ENCODE results near the gene STX11. TPM values are rescaled to one million over a fixed set of nuclear protein-coding genes. Genes with fewer than 3 reads are reported as not detected.
A peak's percentile ranks its signal among the peaks of the same experiment; 100 is the strongest.

STX11 gene
- total RNA-seq, 2 donors from 2014 or later = 23.3 to 24.6 TPM

DNA sequence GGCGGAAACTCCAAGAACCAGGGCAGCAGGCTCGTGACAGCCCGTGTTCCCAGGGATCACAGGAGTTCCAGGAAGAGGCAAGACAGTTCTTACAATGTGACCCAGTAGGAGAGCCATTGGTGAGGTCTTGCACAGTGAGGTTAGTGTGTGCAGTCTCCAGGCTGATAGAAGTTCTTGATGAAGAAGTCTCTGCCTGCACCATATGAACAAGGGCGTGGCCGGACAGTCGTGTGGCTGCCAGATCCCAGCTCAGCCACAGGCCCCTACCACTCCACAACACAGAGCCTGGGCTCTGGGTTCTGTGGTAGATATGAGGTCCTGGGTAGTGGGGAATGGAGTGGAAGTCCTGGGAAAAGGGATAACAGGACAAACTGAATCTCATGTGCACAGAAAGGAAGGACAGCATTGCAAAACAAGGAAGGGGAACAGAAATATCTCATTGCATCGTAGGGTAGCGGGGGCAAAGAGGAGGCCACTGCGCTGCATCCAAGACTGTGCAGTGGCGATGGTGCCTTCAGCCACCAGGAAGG lies 65.2 kb downstream of the STX11 start:
- no peak for DNase-seq (ENCODE audit: low spot score in 2 of 2)
- Mint-ChIP-seq H3K27ac (peak overlapping the region; percentile 99 to 100), H3K36me3 (peaks cover 6 to 9% of the 10 kb centered on the region in 2 donors), H3K9me3 (peaks cover 0 to 4% of the 10 kb centered on the region in 2 donors)
- ATAC-seq = no peak

DNA sequence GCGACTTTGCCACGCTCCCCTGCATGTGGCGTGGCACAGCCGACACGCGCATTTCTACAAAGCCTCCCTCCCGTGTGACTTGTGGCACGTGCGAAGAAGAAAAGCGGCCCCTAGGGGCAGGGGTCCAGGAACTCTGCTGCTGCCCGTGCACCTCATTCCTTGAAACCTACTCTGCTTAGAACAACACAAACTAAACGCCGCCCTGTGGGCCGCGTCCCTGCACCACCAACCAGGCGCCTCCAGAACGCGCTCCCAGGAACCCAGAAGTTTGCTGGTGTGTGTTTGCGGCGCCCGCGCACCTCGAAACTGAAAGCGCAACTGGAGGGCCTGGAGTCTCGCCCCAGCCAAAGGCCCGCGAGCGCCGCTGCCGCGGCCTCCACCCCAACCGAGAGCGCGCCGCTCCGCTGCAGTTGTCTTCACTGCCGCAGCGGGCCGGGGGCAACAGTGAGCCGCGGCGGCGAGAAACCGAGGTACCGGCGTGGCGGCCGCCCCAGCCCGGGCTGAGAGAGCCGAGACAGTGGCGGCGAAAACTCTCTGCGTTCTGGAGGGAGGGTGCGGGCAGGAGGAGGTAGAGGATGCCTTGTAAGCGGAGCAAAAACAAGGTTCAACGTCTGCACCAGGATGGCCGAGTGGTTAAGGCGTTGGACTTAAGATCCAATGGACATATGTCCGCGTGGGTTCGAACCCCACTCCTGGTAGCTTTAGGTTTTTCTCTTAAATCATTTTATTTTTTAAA lies 65.8 kb downstream of the STX11 start:
- H3K27ac Mint-ChIP-seq = peak overlapping the region; percentile 99 to 100

GRCh38 chr6:144216668-144217218 lies 66.4 kb downstream of the STX11 start:
- peak; percentile 63 to 69 for ATAC-seq
- DNase-seq (ENCODE audit: low spot score in 2 of 2) = no peak
- Mint-ChIP-seq H3K36me3 (peaks cover 6 to 9% of the 10 kb centered on the region in 2 donors), H3K9me3 (peaks cover 0 to 4% of the 10 kb centered on the region in 2 donors), H3K27ac (peak overlapping the region; percentile 99 to 100)

More for the DNA sequence above, 65.8 kb downstream of the STX11 start:
- Mint-ChIP-seq H3K9me3 (peaks cover 0 to 4% of the 10 kb centered on the region in 2 donors), H3K36me3 (peaks cover 6 to 9% of the 10 kb centered on the region in 2 donors)
- DNase-seq (ENCODE audit: low spot score in 2 of 2) (peak; percentile 88 to 93), ATAC-seq (peak; percentile 93)

GRCh38 chr6:144217264-144217663 lies 66.9 kb downstream of the STX11 start:
- ATAC-seq (no peak), DNase-seq (ENCODE audit: low spot score in 2 of 2) (no peak)
- peaks cover 0 to 4% of the 10 kb centered on the region in 2 donors for H3K9me3 Mint-ChIP-seq
- H3K27ac Mint-ChIP-seq = peak overlapping the region; percentile 99 to 100
- H3K36me3 Mint-ChIP-seq = peaks cover 6 to 9% of the 10 kb centered on the region in 2 donors

GRCh38 chr6:144217797-144218196 lies 67.5 kb downstream of the STX11 start:
- Mint-ChIP-seq H3K9me3 (peaks cover 0 to 4% of the 10 kb centered on the region in 2 donors), H3K27ac (peak overlapping the region in 1 of 2 donors; percentile 99), H3K36me3 (peaks cover 6 to 9% of the 10 kb centered on the region in 2 donors)
- ATAC-seq = no peak
- DNase-seq (ENCODE audit: low spot score in 2 of 2) = no peak

- ATAC-seq = no peak
- DNase-seq (ENCODE audit: low spot score in 2 of 2) = no peak
- peaks cover 0 to 9% of the 10 kb centered on the region in 2 donors for H3K36me3 Mint-ChIP-seq
- peaks cover 0 to 4% of the 10 kb centered on the region in 2 donors for H3K9me3 Mint-ChIP-seq
- H3K27ac Mint-ChIP-seq = no peak overlapping the region
Measured at GRCh38 chr6:144219056-144219685, 68.9 kb downstream of the STX11 start.

DNA sequence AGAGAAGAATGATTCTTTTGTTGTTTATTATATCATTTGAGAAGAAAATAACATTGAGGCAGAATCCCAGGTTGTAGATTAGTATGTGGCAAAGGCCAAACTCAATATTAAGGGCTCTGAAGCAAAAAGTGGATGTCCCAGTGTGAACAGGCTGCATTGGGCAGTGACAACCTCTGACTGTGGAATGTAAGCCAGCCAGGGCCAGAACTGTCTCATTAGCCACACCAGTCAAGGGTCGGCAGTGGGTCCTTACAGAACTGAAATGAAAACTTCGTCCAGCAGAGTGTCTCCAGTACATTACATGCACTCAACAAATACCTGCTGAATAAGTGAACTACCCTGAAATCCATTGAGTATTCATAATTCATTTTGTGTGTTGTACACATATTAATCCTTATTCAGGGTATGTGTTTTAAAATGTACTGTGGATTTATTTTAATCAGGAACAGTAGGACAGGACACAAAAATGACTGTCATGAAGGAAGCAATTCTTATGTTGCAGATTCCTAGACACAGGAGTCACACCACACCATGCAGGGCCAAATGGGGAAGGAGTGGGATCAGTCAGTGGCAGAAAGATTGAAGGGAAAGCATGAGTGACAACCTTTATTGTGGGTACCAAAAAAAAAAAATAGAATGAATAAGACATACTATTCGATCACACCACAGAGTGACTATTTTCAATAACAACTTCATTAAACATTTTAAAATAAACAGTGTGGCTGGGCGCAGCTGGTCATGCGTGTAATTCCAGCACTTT lies 69.9 kb downstream of the STX11 start:
- Mint-ChIP-seq H3K27ac (no peak overlapping the region), H3K9me3 (no peaks in the 10 kb centered on the region), H3K36me3 (peaks cover 0 to 5% of the 10 kb centered on the region in 2 donors)
- no peak for ATAC-seq
- DNase-seq (ENCODE audit: low spot score in 2 of 2) = no peak

- Mint-ChIP-seq H3K27ac (no peak overlapping the region), H3K36me3 (no peaks in the 10 kb centered on the region), H3K9me3 (no peaks in the 10 kb centered on the region)
- DNase-seq (ENCODE audit: low spot score in 2 of 2) (no peak), ATAC-seq (no peak)
Measured at GRCh38 chr6:144223686-144224085, 73.4 kb downstream of the STX11 start.

GRCh38 chr6:144231721-144232120 lies 81.4 kb downstream of the STX11 start:
- no peaks in the 10 kb centered on the region for H3K9me3 Mint-ChIP-seq
- ATAC-seq = no peak
- no peak overlapping the region for H3K27ac Mint-ChIP-seq
- H3K36me3 Mint-ChIP-seq = no peaks in the 10 kb centered on the region
- DNase-seq (ENCODE audit: low spot score in 2 of 2) = no peak

DNA sequence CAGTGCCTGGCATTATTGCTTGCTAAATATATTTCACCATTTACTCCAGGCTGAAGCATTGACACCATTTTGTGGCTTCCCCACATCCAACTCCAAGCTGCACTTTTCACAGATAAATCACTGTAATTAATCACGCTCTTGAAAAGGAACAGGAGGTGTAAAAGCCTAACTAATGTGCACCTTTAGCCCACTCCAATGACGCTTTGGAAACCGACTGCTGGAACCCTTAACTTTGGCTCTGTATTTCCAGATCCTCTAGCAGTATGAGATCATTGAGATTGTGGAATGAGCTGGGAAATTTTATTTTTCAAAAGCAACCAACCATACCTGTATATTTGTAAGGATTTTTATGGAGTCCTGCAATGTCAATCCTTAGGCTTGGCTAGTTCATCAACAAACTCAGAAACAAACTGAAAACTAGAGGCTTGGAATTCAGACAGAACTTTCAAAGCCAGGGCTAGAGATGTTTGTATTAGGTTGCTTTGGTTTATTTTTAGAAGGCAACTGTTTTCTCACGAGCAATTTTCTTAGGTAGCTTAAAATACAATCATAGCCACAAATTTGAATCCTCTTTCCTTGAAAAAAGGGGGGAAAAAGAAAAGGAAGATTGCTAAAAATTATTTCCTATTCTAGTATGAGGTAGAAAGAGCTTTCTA lies 82.0 kb downstream of the STX11 start:
- H3K36me3 Mint-ChIP-seq = no peaks in the 10 kb centered on the region
- DNase-seq (ENCODE audit: low spot score in 2 of 2) (no peak), ATAC-seq (no peak)
- H3K27ac Mint-ChIP-seq = no peak overlapping the region
- no peaks in the 10 kb centered on the region for H3K9me3 Mint-ChIP-seq

- H3K36me3 Mint-ChIP-seq = no peaks in the 10 kb centered on the region
- H3K9me3 Mint-ChIP-seq = no peaks in the 10 kb centered on the region
- DNase-seq (ENCODE audit: low spot score in 2 of 2) (no peak), ATAC-seq (no peak)
- H3K27ac Mint-ChIP-seq = no peak overlapping the region
Measured at GRCh38 chr6:144232832-144233230, 82.5 kb downstream of the STX11 start.

- no peak for DNase-seq (ENCODE audit: low spot score in 2 of 2)
- Mint-ChIP-seq H3K27ac (no peak overlapping the region), H3K36me3 (no peaks in the 10 kb centered on the region), H3K9me3 (no peaks in the 10 kb centered on the region)
- no peak for ATAC-seq
Measured at GRCh38 chr6:144234399-144234798, 84.1 kb downstream of the STX11 start.

GRCh38 chr6:144234935-144235334 lies 84.6 kb downstream of the STX11 start:
- Mint-ChIP-seq H3K36me3 (no peaks in the 10 kb centered on the region), H3K27ac (no peak overlapping the region), H3K9me3 (no peaks in the 10 kb centered on the region)
- no peak for DNase-seq (ENCODE audit: low spot score in 2 of 2)
- no peak for ATAC-seq

All from activated naive CD4-positive, alpha-beta T cell treated with anti-CD3 and anti-CD28 coated beads, Interleukin-2, amount 50 U/mL, for 72 hours (primary cell).